Neural cell (in vitro differentiated cells): ENCODE results near the gene IL21R. TPM values are rescaled to one million over a fixed set of nuclear protein-coding genes. Genes with fewer than 3 reads are reported as not detected.

Experiments used
- H2AFZ ChIP-seq: fragments of 200-600, 300-800 bp; sonication (generic), shearing (Covaris generic); 2 replicates; pipeline ENCODE4 v1.6.0; 2014; ENCODE audit warnings: low read depth, mild to moderate bottlenecking, antibody characterized with exemption, low read length, moderate library complexity
- H3F3A ChIP-seq: fragments of 200-600 bp; shearing (Covaris generic); 2 replicates; pipeline ENCODE4 v1.6.1; 2016; ENCODE audit warnings: mild to moderate bottlenecking, moderate library complexity, mixed read lengths, antibody characterized with exemption, low read length; ENCODE audit not compliant: insufficient read depth, poor library complexity, severe bottlenecking
- H3K27ac ChIP-seq: fragments of 200-600, 300-800 bp; sonication (generic), shearing (Covaris generic); 2 replicates; pipeline ENCODE4 v1.5.1; 2014; ENCODE audit warnings: mild to moderate bottlenecking, low read length, moderate library complexity
- H3K27me3 ChIP-seq: fragments of 300-800, 200-600 bp; sonication (generic), shearing (Covaris generic); 2 replicates; pipeline ENCODE4 v1.6.0; 2014; ENCODE audit warnings: mild to moderate bottlenecking, low read depth, low read length, moderate library complexity; ENCODE audit not compliant: insufficient read depth
- H3K36me3 ChIP-seq: fragments of 300-800, 200-600 bp; sonication (generic), shearing (Covaris generic); 2 replicates; pipeline ENCODE4 v1.5.1; 2014; ENCODE audit warnings: mild to moderate bottlenecking, antibody characterized with exemption, low read length, moderate library complexity; ENCODE audit not compliant: insufficient read depth
- H3K4me2 ChIP-seq: fragments of 300-800, 200-600 bp; sonication (generic), shearing (Covaris generic); 2 replicates; pipeline ENCODE4 v1.6.0; 2014; ENCODE audit warnings: mild to moderate bottlenecking, low read length
- H3K4me3 ChIP-seq: fragments of 300-800, 200-600 bp; sonication (generic), shearing (Covaris generic); 2 replicates; pipeline ENCODE4 v1.5.1; 2014; ENCODE audit warnings: mild to moderate bottlenecking, low read length, moderate library complexity
- H3K79me2 ChIP-seq: fragments of 200-600 bp; shearing (Covaris generic); replicated peaks from 2 replicates; pipeline ENCODE4 v1.6.0; 2014; ENCODE audit warnings: mild to moderate bottlenecking, low read length, moderate library complexity; ENCODE audit not compliant: insufficient read depth
- H3K9ac ChIP-seq: fragments of 300-800, 200-600 bp; sonication (generic), shearing (Covaris generic); 2 replicates; pipeline ENCODE4 v1.6.1; 2016; ENCODE audit warnings: mild to moderate bottlenecking, low read length, mixed read lengths
- H3K9me2 ChIP-seq: fragments of 200-600 bp; shearing (Covaris generic); 2 replicates; pipeline ENCODE4 v1.6.1; 2016; ENCODE audit warnings: mild to moderate bottlenecking, low read length, mixed read lengths; ENCODE audit not compliant: insufficient read depth
- H3K9me3 ChIP-seq: fragments of 200-600, 300-800 bp; sonication (generic), shearing (Covaris generic); 2 replicates; pipeline ENCODE4 v1.6.1; 2016; ENCODE audit warnings: mild to moderate bottlenecking, mixed run types, low read length, moderate library complexity, mixed read lengths
- H4K20me1 ChIP-seq: fragments of 200-600 bp; shearing (Covaris generic); 2 replicates; pipeline ENCODE4 v1.6.1; 2016; ENCODE audit warnings: mild to moderate bottlenecking, mixed run types; ENCODE audit not compliant: insufficient read depth
- EP300 ChIP-seq: fragments of 450-650 bp; conservative IDR thresholded peaks from 2 replicates; pipeline ENCODE4 v1.6.1; 2014; ENCODE audit warnings: antibody characterized with exemption, mild to moderate bottlenecking, moderate library complexity; ENCODE audit not compliant: poor library complexity, severe bottlenecking
- EZH2 ChIP-seq: fragments of 200-600, 300-800 bp; shearing (Covaris generic), sonication (generic); IDR thresholded peaks from 2 replicates; pipeline ENCODE4 v1.6.1; 2014; ENCODE audit warnings: antibody characterized with exemption, low read length, borderline replicate concordance, mild to moderate bottlenecking; ENCODE audit not compliant: insufficient read depth, poor library complexity, severe bottlenecking
- MXI1 ChIP-seq: fragments of 450-650 bp; conservative IDR thresholded peaks from 2 replicates; pipeline ENCODE4 v1.6.1; 2014; ENCODE audit warnings: antibody characterized with exemption, mild to moderate bottlenecking; ENCODE audit not compliant: poor library complexity, severe bottlenecking
- POLR2AphosphoS5 ChIP-seq: IDR thresholded peaks from 2 replicates; pipeline ENCODE4 v1.6.1; 2012
- RAD21 ChIP-seq: fragments of 450-650 bp; conservative IDR thresholded peaks from 2 replicates; pipeline ENCODE4 v1.6.1; 2014; ENCODE audit warnings: antibody characterized with exemption, mild to moderate bottlenecking, moderate library complexity
- SMC3 ChIP-seq: fragments of 450-650 bp; conservative IDR thresholded peaks from 2 replicates; pipeline ENCODE4 v1.6.1; 2014; ENCODE audit warnings: antibody characterized with exemption, mild to moderate bottlenecking, moderate library complexity; ENCODE audit not compliant: poor library complexity
- TAF1 ChIP-seq: IDR thresholded peaks from 2 replicates; pipeline ENCODE4 v1.6.1; 2012; ENCODE audit warnings: low read depth
- polyA plus RNA-seq: library from polyadenylated mRNA; depleted of rRNA; stranded (reverse); fragments of >200 nt; gene quantifications from 2 replicates; pipeline ENCODE4 v1.2.3, GENCODE V29; 2014
- TF ChIP-seq, protein P1 (sequence below): fragments of 450-650 bp; IDR thresholded peaks from 2 replicates; pipeline ENCODE4 v1.5.1; 2014; ENCODE audit warnings: antibody characterized with exemption, mild to moderate bottlenecking, moderate library complexity; ENCODE audit not compliant: poor library complexity, severe bottlenecking
- TF ChIP-seq, protein P2 (sequence below): IDR thresholded peaks from 2 replicates; pipeline ENCODE4 v1.6.1; 2012; ENCODE audit warnings: borderline replicate concordance

IL21R gene
- polyA plus RNA-seq, 1 donor from 2014 or later: not detected

DNA sequence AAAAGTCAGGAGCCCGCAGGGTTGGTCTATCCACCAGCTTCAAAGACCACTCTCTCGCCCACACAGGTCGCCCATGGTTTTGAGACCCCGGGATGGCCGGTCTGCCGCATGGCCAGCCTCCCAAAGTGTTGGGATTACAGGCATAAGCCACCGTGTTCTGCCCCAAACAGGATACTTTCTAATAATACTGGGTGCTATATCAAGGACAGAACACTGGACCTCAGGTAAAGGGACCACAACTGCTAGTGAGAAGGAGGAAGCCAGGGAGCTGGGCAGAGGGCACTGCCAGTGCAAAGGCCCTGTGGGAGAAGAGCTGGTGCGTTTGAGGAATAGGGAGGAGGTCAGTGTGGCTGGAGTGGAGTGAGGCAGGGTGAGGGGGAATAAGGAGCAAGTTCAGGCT is 34.1 kb downstream of the IL21R start:
- no peaks in the 10 kb centered on the region for H3K9me2 ChIP-seq
- no peaks in the 10 kb centered on the region for H3K36me3 ChIP-seq
- H3K9ac ChIP-seq: no peak overlapping the region
- no peaks in the 10 kb centered on the region for H4K20me1 ChIP-seq
- H3F3A ChIP-seq: no peaks in the 10 kb centered on the region
- H3K4me2 ChIP-seq: no peak overlapping the region
- no peaks in the 10 kb centered on the region for H3K9me3 ChIP-seq
- TF ChIP-seq EP300 (no peak), RAD21 (no peak), TAF1 (no peak)
- TF ChIP-seq, protein P1, sequence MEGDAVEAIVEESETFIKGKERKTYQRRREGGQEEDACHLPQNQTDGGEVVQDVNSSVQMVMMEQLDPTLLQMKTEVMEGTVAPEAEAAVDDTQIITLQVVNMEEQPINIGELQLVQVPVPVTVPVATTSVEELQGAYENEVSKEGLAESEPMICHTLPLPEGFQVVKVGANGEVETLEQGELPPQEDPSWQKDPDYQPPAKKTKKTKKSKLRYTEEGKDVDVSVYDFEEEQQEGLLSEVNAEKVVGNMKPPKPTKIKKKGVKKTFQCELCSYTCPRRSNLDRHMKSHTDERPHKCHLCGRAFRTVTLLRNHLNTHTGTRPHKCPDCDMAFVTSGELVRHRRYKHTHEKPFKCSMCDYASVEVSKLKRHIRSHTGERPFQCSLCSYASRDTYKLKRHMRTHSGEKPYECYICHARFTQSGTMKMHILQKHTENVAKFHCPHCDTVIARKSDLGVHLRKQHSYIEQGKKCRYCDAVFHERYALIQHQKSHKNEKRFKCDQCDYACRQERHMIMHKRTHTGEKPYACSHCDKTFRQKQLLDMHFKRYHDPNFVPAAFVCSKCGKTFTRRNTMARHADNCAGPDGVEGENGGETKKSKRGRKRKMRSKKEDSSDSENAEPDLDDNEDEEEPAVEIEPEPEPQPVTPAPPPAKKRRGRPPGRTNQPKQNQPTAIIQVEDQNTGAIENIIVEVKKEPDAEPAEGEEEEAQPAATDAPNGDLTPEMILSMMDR: no peak
- no peaks in the 10 kb centered on the region for H3K27me3 ChIP-seq
- no peak overlapping the region for H3K27ac ChIP-seq
- H3K4me3 ChIP-seq: no peak overlapping the region
- no peak overlapping the region for H2AFZ ChIP-seq
- no peaks in the 10 kb centered on the region for H3K79me2 ChIP-seq

DNA sequence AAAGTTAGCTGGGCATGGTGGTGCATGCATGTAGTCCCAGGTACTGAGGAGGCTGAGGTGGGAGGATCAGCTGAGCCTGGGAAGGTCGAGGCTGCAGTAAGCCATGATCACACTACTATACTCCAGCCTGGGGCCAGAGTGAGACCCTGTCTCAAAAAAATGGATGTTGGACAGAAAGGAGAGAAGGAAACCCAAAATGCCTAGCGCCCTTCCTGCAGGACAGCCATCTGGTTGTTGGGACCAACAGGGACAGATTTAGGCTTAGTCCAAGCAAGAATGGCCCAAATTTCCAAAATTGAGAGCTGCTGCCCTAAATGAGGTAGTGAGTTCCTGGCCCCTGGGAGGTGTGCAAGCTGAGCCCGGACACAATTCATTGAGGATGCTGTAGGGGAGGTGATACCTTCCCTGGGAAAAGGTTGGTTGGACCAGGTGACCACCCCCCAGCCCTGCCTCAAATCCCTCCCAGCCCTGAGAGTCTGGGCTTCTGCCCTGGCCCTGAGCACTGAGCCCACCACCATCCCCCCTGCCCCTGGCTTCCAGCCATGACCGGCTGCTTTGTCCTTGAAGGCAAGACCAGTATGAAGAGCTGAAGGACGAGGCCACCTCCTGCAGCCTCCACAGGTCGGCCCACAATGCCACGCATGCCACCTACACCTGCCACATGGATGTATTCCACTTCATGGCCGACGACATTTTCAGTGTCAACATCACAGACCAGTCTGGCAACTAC is 35.1 kb downstream of the IL21R start:
- TF ChIP-seq MXI1: no peak
- TF ChIP-seq SMC3: no peak
- TF ChIP-seq EP300: no peak
- TF ChIP-seq, protein P2, sequence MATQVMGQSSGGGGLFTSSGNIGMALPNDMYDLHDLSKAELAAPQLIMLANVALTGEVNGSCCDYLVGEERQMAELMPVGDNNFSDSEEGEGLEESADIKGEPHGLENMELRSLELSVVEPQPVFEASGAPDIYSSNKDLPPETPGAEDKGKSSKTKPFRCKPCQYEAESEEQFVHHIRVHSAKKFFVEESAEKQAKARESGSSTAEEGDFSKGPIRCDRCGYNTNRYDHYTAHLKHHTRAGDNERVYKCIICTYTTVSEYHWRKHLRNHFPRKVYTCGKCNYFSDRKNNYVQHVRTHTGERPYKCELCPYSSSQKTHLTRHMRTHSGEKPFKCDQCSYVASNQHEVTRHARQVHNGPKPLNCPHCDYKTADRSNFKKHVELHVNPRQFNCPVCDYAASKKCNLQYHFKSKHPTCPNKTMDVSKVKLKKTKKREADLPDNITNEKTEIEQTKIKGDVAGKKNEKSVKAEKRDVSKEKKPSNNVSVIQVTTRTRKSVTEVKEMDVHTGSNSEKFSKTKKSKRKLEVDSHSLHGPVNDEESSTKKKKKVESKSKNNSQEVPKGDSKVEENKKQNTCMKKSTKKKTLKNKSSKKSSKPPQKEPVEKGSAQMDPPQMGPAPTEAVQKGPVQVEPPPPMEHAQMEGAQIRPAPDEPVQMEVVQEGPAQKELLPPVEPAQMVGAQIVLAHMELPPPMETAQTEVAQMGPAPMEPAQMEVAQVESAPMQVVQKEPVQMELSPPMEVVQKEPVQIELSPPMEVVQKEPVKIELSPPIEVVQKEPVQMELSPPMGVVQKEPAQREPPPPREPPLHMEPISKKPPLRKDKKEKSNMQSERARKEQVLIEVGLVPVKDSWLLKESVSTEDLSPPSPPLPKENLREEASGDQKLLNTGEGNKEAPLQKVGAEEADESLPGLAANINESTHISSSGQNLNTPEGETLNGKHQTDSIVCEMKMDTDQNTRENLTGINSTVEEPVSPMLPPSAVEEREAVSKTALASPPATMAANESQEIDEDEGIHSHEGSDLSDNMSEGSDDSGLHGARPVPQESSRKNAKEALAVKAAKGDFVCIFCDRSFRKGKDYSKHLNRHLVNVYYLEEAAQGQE: no peak
- no peak for TF ChIP-seq POLR2AphosphoS5
- no peak overlapping the region for H3K4me3 ChIP-seq
- no peak overlapping the region for H3K9ac ChIP-seq
- H2AFZ ChIP-seq: no peak overlapping the region
- H3K36me3 ChIP-seq: no peaks in the 10 kb centered on the region
- H3F3A ChIP-seq: no peaks in the 10 kb centered on the region
- H3K9me2 ChIP-seq: no peaks in the 10 kb centered on the region
- H3K27ac ChIP-seq: no peak overlapping the region
- no peaks in the 10 kb centered on the region for H3K9me3 ChIP-seq
- no peak overlapping the region for H3K4me2 ChIP-seq
- no peaks in the 10 kb centered on the region for H3K79me2 ChIP-seq
- H3K27me3 ChIP-seq: no peaks in the 10 kb centered on the region
- no peaks in the 10 kb centered on the region for H4K20me1 ChIP-seq

DNA sequence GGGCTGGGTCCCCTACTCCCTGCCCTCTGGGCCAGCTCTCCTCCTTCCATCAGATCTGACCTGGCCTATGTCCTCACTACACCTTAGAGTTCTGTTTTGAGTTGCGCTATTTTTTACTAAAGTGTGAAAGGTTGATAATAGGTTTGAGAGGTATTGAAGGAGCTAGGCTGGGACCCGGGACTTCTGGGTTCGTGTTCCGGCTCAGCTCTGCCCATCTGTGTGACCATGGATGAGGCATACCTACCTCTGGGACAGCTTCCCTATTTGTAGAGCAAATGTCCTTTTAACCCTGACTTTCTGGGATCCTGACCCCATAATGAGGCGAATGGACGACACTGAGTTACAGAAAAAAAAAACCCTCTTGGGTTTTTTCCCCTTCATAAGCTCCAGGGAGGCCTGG is 36.0 kb downstream of the IL21R start:
- Histone ChIP-seq H3K4me3 (no peak overlapping the region), H2AFZ (no peak overlapping the region), H3K9ac (no peak overlapping the region), H3K9me3 (no peaks in the 10 kb centered on the region), H3K4me2 (no peak overlapping the region), H4K20me1 (no peaks in the 10 kb centered on the region), H3K36me3 (no peaks in the 10 kb centered on the region), H3K9me2 (no peaks in the 10 kb centered on the region), H3F3A (no peaks in the 10 kb centered on the region), H3K27me3 (no peaks in the 10 kb centered on the region), H3K27ac (no peak overlapping the region), H3K79me2 (no peaks in the 10 kb centered on the region)
- TF ChIP-seq EP300 (no peak), POLR2AphosphoS5 (no peak), MXI1 (no peak), SMC3 (no peak), RAD21 (no peak), TAF1 (no peak), EZH2 (no peak)
- TF ChIP-seq, protein P1: no peak
- TF ChIP-seq, protein P2: no peak
